A549 (cell line): ENCODE measurements around the gene PMIS2. TPM values are rescaled to one million over a fixed set of nuclear protein-coding genes. Genes with fewer than 3 reads are reported as not detected.
A peak's percentile ranks its signal among the peaks of the same experiment; 100 is the strongest.

ENCODE experiments used
- ATAC-seq, 2 experiments: fragments of 200-7000 bp in 1 of 2; fragments of >200 bp in 1 of 2; cut with Nextera tagmentation in 1 of 2; cut with Tn5 transposase in 1 of 2; 3 replicates each; pipeline versions ENCODE4 v1.8.0 to v1.9.1; 2018 to 2020; ENCODE audit warnings: mild to moderate bottlenecking in 1 of 2, moderate library complexity in 1 of 2
- CTCF ChIA-PET: fragments of 300-600 bp; sonication (Branson Sonifier 250); formaldehyde crosslinking; extraction: SDS; loops from one replicate; lab custom pipeline; 2021; ENCODE audit warnings: antibody characterized with exemption, inconsistent platforms; lab: Yijun Ruan, JAX
- POLR2A ChIA-PET: fragments of 350-600 bp; formaldehyde crosslinking; extraction: SDS; loops from one replicate; lab custom pipeline; 2021; ENCODE audit warnings: antibody characterized with exemption, inconsistent platforms; lab: Yijun Ruan, JAX
- DNase-seq, 2 experiments: peaks; one replicate each; pipeline versions ENCODE4 v3.0.0 to v3.0.0-alpha.2; 2011 to 2016; ENCODE audit warnings: low read depth in 1 of 2, low spot score in 1 of 2
- FAIRE-seq: peaks from 2 replicates; lab custom pipeline; 2011; peaks lifted over from hg19 to GRCh38; lab: Jason Lieb, UNC
- H3K27ac ChIP-seq, 2 experiments: fragments of >200 bp; sonication (Bioruptor Twin); formaldehyde crosslinking; 3 replicates each; pipeline ENCODE4 v1.5.1; 2016 to 2017
- H3K4me1 ChIP-seq: fragments of >200 bp; sonication (Bioruptor Twin); formaldehyde crosslinking; 3 replicates; pipeline ENCODE4 v1.6.1; 2016
- H3K4me2 ChIP-seq: fragments of >200 bp; sonication (Bioruptor Twin); formaldehyde crosslinking; 3 replicates; pipeline ENCODE4 v1.6.1; 2016
- H3K4me3 ChIP-seq: fragments of >200 bp; sonication (Bioruptor Twin); formaldehyde crosslinking; 3 replicates; pipeline ENCODE4 v1.5.1; 2016
- H3K9me3 ChIP-seq: fragments of >200 bp; sonication (Bioruptor Twin); formaldehyde crosslinking; 3 replicates; pipeline ENCODE4 v1.6.1; 2016
- ATOH8 ChIP-seq: fragments of 250-450 bp; sonication (Bioruptor Pico); IDR thresholded peaks from 2 replicates; pipeline ENCODE4 v1.5.0; 2020; ENCODE audit warnings: low read depth, mild to moderate bottlenecking, moderate library complexity
- CHD4 ChIP-seq: fragments of 200-600 bp; sonication (generic); IDR thresholded peaks from 2 replicates; pipeline ENCODE4 v1.6.1; 2016; ENCODE audit warnings: antibody characterized with exemption, mild to moderate bottlenecking, borderline replicate concordance
- FOSB ChIP-seq: fragments of 250-450 bp; sonication (Bioruptor Pico); IDR thresholded peaks from 2 replicates; pipeline ENCODE4 v1.5.0; 2020; ENCODE audit warnings: mild to moderate bottlenecking, moderate library complexity
- HMGXB4 ChIP-seq: fragments of 250-450 bp; sonication (Bioruptor Pico); IDR thresholded peaks from 2 replicates; pipeline ENCODE4 v1.5.0; 2021; ENCODE audit warnings: mild to moderate bottlenecking, moderate library complexity, borderline replicate concordance
- KDM1A ChIP-seq: fragments of 200-600 bp; sonication (generic); IDR thresholded peaks from 2 replicates; pipeline ENCODE4 v1.6.1; 2016; ENCODE audit warnings: low read depth, mild to moderate bottlenecking
- MAX ChIP-seq: IDR thresholded peaks from 2 replicates; pipeline ENCODE4 v1.6.1; 2012
- RAD21 ChIP-seq, 2 experiments: fragments of >200 bp in 1 of 2; sonication (Bioruptor Twin) in 1 of 2; formaldehyde crosslinking in 1 of 2; IDR thresholded peaks in 1 of 2; conservative IDR thresholded peaks in 1 of 2; 2 replicates in 1 of 2; 3 replicates in 1 of 2; pipeline ENCODE4 v1.6.1; 2012 to 2018; ENCODE audit warnings: inconsistent platforms in 1 of 2
- RCOR1 ChIP-seq: fragments of 150-350 bp; IDR thresholded peaks from 2 replicates; pipeline ENCODE4 v1.6.1; 2014; ENCODE audit warnings: antibody characterized with exemption, low read length, low read depth
- RFX5 ChIP-seq: fragments of 450-650 bp; IDR thresholded peaks from 2 replicates; pipeline ENCODE4 v1.7.1; 2014; ENCODE audit warnings: antibody characterized with exemption, mild to moderate bottlenecking, moderate library complexity
- SMC3 ChIP-seq: fragments of >200 bp; sonication (Bioruptor Twin); formaldehyde crosslinking; IDR thresholded peaks from 3 replicates; pipeline ENCODE4 v1.6.1; 2018; ENCODE audit warnings: inconsistent platforms
- ZC3H11A ChIP-seq: fragments of 450-650 bp; IDR thresholded peaks from 2 replicates; pipeline ENCODE4 v1.6.1; 2014; ENCODE audit warnings: antibody characterized with exemption, mild to moderate bottlenecking
- ZSCAN20 ChIP-seq: fragments of 250-450 bp; sonication (Bioruptor Pico); IDR thresholded peaks from 2 replicates; pipeline ENCODE4 v1.8.0; 2022; ENCODE audit warnings: mild to moderate bottlenecking, moderate library complexity
- WGBS: methylation state at CpG from one replicate; pipeline ENCODE4 v1.1.6; 2017; ENCODE audit errors: missing lambda C conversion rate; 5-methylcytosine and 5-hydroxymethylcytosine counted together
- polyA plus RNA-seq, 4 experiments: library from polyadenylated mRNA; depleted of rRNA in 3 of 4; stranded (reverse); fragments of >200 nt; fragmentation: RNase III in 1 of 4; extraction: RNeasy Plus Mini Kit Qiagen cat#74134 plus additional on column Dnase treatment in 1 of 4; gene quantifications; 2 replicates in 3 of 4; 3 replicates in 1 of 4; pipeline ENCODE4 v1.2.3, GENCODE V29; 2011 to 2017

Gene PMIS2
- polyA plus RNA-seq, 2 of the 4 experiments (the other 2 are of a cell fraction): not detected

- Histone ChIP-seq H3K27ac (no peak overlapping the region), H3K4me2 (no peak overlapping the region), H3K9me3 (no peaks in the 10 kb centered on the region), H3K4me1 (no peaks in the 10 kb centered on the region), H3K4me3 (no peak overlapping the region)
- FAIRE-seq (peak; percentile 76), ATAC-seq (no peak), DNase-seq (no peak)
- CTCF ChIA-PET: interaction anchor here (0.8 to 1.3 kb wide), 5 partner anchors 10 to 108 kb away, joined by 3 to 5 read pairs (median 3); partner anchors contain the start of gene ATP4A
- no peak for TF ChIP-seq ATOH8 (CRISPR knock-in tag)
- TF ChIP-seq CHD4: no peak
- no peak for TF ChIP-seq RFX5
- WGBS: 56% methylated on average over 13 of the region's 13 CpGs
- POLR2A ChIA-PET: interaction anchor here (0.7 kb wide), 1 partner anchor 79 kb away, joined by 3 read pairs; no protein-coding TSS in a partner anchor
These were observed 33.2 kb upstream of the PMIS2 start for GRCh38 chr19:35552534-35553384.

GRCh38 chr19:35553385-35554000 lies 32.5 kb upstream of the PMIS2 start:
- POLR2A ChIA-PET: no interaction called here
- Histone ChIP-seq H3K4me2 (no peak overlapping the region), H3K9me3 (no peaks in the 10 kb centered on the region), H3K4me3 (no peak overlapping the region), H3K4me1 (0 out of 3 replicates have a peak, but pooled peaks cover 4% of the 10 kb centered on the region), H3K27ac (no peak overlapping the region)
- DNase-seq: no peak
- TF ChIP-seq HMGXB4 (CRISPR knock-in tag): no peak
- TF ChIP-seq KDM1A: no peak
- TF ChIP-seq FOSB (CRISPR knock-in tag): no peak
- TF ChIP-seq SMC3: no peak
- no peak for TF ChIP-seq RFX5
- CTCF ChIA-PET: interaction anchor here (0.7 to 3.0 kb wide), 2 partner anchors 12 to 43 kb away, joined by 3 to 22 read pairs; no protein-coding TSS in a partner anchor
- no peak for ATAC-seq
- WGBS: 57% methylated on average over 14 of the region's 14 CpGs
- FAIRE-seq: no peak

- no peak for DNase-seq
- no peak for TF ChIP-seq MAX
- TF ChIP-seq ZC3H11A: no peak
- TF ChIP-seq RAD21 (conservative IDR thresholded peaks at IDR 0.05 in 1 of 2, IDR thresholded peaks at IDR 0.05 in 1 of 2): no peak
- TF ChIP-seq ZSCAN20: no peak
- no peak for TF ChIP-seq SMC3
- TF ChIP-seq RCOR1: no peak
- ChIA-PET CTCF (interaction anchor here (0.7 to 3.2 kb wide), 3 partner anchors 11 to 58 kb away, joined by 3 to 29 read pairs (median 22); partner anchors contain the start of gene HAUS5), POLR2A (no interaction called here)
- Histone ChIP-seq H3K4me1 (0 out of 3 replicates have a peak, but pooled peaks cover 6% of the 10 kb centered on the region), H3K9me3 (no peaks in the 10 kb centered on the region), H3K4me2 (no peak overlapping the region), H3K27ac (no peak overlapping the region), H3K4me3 (no peak overlapping the region)
- ATAC-seq: no peak
- 44% methylated on average over 5 of the region's 5 CpGs for WGBS
- no peak for FAIRE-seq
These were observed 31.9 kb upstream of the PMIS2 start for GRCh38 chr19:35554076-35554475.
